ENCODE data around the gene PRKN. TPM values are rescaled to one million over a fixed set of nuclear protein-coding genes. Genes with fewer than 3 reads are reported as not detected.

PRKN gene
- total and polyA plus RNA-seq, 9 of the 15 experiments (the other 6 are each of a cell fraction or from before 2014, with no cell fraction given), result 0.03 to 0.96 (median 0.15) TPM; not detected in 2

DNA sequence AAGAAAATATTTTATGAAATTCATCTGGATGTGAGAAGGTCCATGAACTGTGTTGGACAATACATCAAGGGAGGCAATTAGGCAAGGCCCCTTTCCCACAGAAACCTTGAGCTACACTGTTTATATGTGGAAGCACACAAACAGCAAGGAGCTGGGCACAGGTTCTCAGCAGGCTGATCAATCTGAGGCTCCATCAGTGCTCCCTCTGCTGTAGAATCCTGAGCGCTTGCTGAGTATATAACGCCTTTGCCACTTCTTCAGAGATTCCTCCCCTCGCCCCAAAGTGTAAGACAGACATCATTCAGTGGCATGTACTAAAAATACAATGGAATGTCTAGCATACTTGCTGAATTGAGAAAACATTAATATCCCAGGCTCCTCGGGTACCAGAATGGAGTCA is 146.9 kb downstream of the PRKN start:
- Histone ChIP-seq H3K4me3 (no peak overlapping the region), H3K27ac (ENCODE audit: extremely low read depth, low read depth, low read length) (no peak overlapping the region), H3K4me2 (ENCODE audit: insufficient read depth, low read length) (no peak overlapping the region), H3K9me1 (ENCODE audit: control insufficient read depth, insufficient read depth, low read length) (no peaks in the 10 kb centered on the region), H3K9me3 (replicated peaks; ENCODE audit: control insufficient read depth, insufficient read depth, low read depth, low read length) (0 out of 2 replicates have a peak, but pooled peaks cover 6% of the 10 kb centered on the region), H4K20me1 (replicated peaks; ENCODE audit: control insufficient read depth, insufficient read depth, low read length) (no peaks in the 10 kb centered on the region), H3K36me3 (ENCODE audit: control insufficient read depth, insufficient read depth, low read length) (no peaks in the 10 kb centered on the region), H3K27me3 (ENCODE audit: control insufficient read depth in 2 of 2, insufficient read depth in 2 of 2, low read length in 2 of 2) (no peaks in the 10 kb centered on the region), H2AFZ (ENCODE audit: low read depth, low read length) (no peak overlapping the region), H3K9ac (ENCODE audit: insufficient read depth in 1 of 2, low read depth in 2 of 2, low read length in 2 of 2) (no peak overlapping the region), H3K79me2 (ENCODE audit: control insufficient read depth, insufficient read depth, low read length) (no peaks in the 10 kb centered on the region), H3K4me1 (replicated peaks in 1 of 2; ENCODE audit: control insufficient read depth in 2 of 2, insufficient read depth in 2 of 2, low read length in 2 of 2) (no peaks in the 10 kb centered on the region)
- no peak for ATAC-seq
- ChIA-PET CTCF (ENCODE audit: low intra/inter-chr PET ratio) (no interaction called here), POLR2A (no interaction called here)
- intact Hi-C loops (cut with micrococcal nuclease), result no loop called here
- no peak for TF ChIP-seq POLR2AphosphoS5 (IDR thresholded peaks at IDR 0.05; ENCODE audit: control insufficient read depth, insufficient read depth, low read depth, low read length)
- TF ChIP-seq, protein P1, sequence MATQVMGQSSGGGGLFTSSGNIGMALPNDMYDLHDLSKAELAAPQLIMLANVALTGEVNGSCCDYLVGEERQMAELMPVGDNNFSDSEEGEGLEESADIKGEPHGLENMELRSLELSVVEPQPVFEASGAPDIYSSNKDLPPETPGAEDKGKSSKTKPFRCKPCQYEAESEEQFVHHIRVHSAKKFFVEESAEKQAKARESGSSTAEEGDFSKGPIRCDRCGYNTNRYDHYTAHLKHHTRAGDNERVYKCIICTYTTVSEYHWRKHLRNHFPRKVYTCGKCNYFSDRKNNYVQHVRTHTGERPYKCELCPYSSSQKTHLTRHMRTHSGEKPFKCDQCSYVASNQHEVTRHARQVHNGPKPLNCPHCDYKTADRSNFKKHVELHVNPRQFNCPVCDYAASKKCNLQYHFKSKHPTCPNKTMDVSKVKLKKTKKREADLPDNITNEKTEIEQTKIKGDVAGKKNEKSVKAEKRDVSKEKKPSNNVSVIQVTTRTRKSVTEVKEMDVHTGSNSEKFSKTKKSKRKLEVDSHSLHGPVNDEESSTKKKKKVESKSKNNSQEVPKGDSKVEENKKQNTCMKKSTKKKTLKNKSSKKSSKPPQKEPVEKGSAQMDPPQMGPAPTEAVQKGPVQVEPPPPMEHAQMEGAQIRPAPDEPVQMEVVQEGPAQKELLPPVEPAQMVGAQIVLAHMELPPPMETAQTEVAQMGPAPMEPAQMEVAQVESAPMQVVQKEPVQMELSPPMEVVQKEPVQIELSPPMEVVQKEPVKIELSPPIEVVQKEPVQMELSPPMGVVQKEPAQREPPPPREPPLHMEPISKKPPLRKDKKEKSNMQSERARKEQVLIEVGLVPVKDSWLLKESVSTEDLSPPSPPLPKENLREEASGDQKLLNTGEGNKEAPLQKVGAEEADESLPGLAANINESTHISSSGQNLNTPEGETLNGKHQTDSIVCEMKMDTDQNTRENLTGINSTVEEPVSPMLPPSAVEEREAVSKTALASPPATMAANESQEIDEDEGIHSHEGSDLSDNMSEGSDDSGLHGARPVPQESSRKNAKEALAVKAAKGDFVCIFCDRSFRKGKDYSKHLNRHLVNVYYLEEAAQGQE (IDR thresholded peaks at IDR 0.05; ENCODE audit: borderline replicate concordance), result no peak
- TF ChIP-seq, protein P1 (CRISPR knock-in tag; IDR thresholded peaks at IDR 0.05; ENCODE audit: low read depth), result no peak
- TF ChIP-seq, protein P2, sequence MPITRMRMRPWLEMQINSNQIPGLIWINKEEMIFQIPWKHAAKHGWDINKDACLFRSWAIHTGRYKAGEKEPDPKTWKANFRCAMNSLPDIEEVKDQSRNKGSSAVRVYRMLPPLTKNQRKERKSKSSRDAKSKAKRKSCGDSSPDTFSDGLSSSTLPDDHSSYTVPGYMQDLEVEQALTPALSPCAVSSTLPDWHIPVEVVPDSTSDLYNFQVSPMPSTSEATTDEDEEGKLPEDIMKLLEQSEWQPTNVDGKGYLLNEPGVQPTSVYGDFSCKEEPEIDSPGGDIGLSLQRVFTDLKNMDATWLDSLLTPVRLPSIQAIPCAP (CRISPR knock-in tag; IDR thresholded peaks at IDR 0.05; ENCODE audit: borderline replicate concordance), result no peak
- TF ChIP-seq ZNF75A (CRISPR knock-in tag; IDR thresholded peaks at IDR 0.05), result no peak
- TF ChIP-seq, protein P3, sequence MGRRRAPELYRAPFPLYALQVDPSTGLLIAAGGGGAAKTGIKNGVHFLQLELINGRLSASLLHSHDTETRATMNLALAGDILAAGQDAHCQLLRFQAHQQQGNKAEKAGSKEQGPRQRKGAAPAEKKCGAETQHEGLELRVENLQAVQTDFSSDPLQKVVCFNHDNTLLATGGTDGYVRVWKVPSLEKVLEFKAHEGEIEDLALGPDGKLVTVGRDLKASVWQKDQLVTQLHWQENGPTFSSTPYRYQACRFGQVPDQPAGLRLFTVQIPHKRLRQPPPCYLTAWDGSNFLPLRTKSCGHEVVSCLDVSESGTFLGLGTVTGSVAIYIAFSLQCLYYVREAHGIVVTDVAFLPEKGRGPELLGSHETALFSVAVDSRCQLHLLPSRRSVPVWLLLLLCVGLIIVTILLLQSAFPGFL (CRISPR knock-in tag; IDR thresholded peaks at IDR 0.05), result no peak
- TF ChIP-seq ZNF23 (CRISPR knock-in tag; IDR thresholded peaks at IDR 0.05), result no peak
- TF ChIP-seq ZNF217 (CRISPR knock-in tag; IDR thresholded peaks at IDR 0.05), result no peak
- TF ChIP-seq, protein P4, sequence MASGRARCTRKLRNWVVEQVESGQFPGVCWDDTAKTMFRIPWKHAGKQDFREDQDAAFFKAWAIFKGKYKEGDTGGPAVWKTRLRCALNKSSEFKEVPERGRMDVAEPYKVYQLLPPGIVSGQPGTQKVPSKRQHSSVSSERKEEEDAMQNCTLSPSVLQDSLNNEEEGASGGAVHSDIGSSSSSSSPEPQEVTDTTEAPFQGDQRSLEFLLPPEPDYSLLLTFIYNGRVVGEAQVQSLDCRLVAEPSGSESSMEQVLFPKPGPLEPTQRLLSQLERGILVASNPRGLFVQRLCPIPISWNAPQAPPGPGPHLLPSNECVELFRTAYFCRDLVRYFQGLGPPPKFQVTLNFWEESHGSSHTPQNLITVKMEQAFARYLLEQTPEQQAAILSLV (tag; IDR thresholded peaks at IDR 0.05), result no peak
- TF ChIP-seq TSC22D4 (tag; IDR thresholded peaks at IDR 0.05), result no peak
- FAIRE-seq, result no peak
- no peak for DNase-seq (ENCODE audit: extremely low read depth in 1 of 4, low spot score in 3 of 4)
- in situ Hi-C loops (cut with MboI), result no loop called here
- WGBS (ENCODE audit: insufficient coverage, low coverage, missing lambda C conversion rate), result 0% methylated on average over 4 of the region's 4 CpGs
- no TSS peak for BruUV-seq (replicated peaks)
